AG04449 (cell line): ENCODE measurements around the gene CDH12.

ENCODE experiments used
- CTCF ChIA-PET: fragments of 350-600 bp; formaldehyde crosslinking; extraction: SDS; loops from one replicate; lab custom pipeline; 2021; ENCODE audit warnings: antibody characterized with exemption; lab: Yijun Ruan, JAX
- POLR2A ChIA-PET: fragments of 400-600, 350-600 bp; formaldehyde crosslinking; extraction: SDS; loops from one replicate; lab custom pipeline; 2020; ENCODE audit warnings: antibody characterized with exemption, inconsistent platforms; lab: Yijun Ruan, JAX
- DNase-seq: peaks from one replicate; pipeline ENCODE4 v3.0.0-alpha.2; 2010; ENCODE audit warnings: low read depth, low spot score
- H3K4me3 ChIP-seq: 2 replicates; pipeline ENCODE4 v1.5.1; 2011; ENCODE audit warnings: low read depth, mild to moderate bottlenecking, control low read depth, low read length
- CTCF ChIP-seq: IDR thresholded peaks from one replicate; pipeline ENCODE4 v1.5.1; 2011; ENCODE audit warnings: mild to moderate bottlenecking, moderate library complexity, low read length, control low read depth, inconsistent platforms; ENCODE audit not compliant: insufficient read depth; ENCODE audit errors: missing control alignments

Gene CDH12

DNA sequence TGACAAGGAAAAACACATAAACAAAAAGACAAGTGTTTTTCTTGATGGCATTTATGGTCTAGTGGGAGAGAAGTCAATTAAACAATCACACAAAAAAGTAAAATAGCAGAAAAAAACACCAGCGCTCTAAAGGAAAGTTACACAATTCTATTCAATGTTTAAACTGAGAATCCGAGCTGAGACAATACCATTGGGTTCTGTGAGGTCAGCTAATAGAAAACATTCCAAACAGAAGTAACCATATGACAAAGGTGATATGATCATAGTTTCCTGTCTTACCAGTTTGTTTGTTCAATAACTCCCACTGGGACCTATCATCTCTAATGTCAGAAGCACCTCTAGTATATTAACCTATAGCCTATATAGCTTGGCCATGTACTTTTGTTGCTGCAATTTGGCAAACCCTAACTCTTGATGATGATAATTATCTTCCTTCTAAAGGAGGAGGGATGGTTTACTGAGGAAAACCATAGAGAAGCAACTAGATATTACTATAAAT is 1030.0 kb downstream of the CDH12 start:
- TF ChIP-seq CTCF, result no peak
- POLR2A ChIA-PET, result no interaction called here

GRCh38 chr5:21820527-21820926 is 1032.6 kb downstream of the CDH12 start:
- ChIA-PET CTCF (no interaction called here), POLR2A (no interaction called here)
- TF ChIP-seq CTCF, result no peak
- H3K4me3 ChIP-seq, result no peak overlapping the region
- DNase-seq, result no peak

More for the DNA sequence above, 1030.0 kb downstream of the CDH12 start:
- no peak for DNase-seq
- no peak overlapping the region for H3K4me3 ChIP-seq
- CTCF ChIA-PET, result no interaction called here

DNA sequence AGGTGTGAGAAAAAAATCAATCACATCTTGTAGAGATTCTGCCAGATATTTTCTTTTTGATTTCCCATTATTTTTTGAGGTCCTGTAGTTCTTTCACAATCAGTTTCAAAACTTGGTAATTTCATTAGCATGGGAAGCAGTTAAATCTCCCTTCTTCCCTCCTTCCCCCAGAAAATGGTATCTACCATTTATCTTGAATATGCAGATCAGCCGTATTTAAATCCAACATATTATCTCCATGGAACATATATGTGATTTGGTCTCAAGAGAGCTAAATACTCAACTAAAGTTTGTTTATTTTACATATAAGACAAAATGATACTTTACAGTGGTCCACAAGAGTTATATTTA is 1034.8 kb downstream of the CDH12 start:
- CTCF ChIA-PET, result no interaction called here
- no peak overlapping the region for H3K4me3 ChIP-seq
- TF ChIP-seq CTCF, result no peak
- POLR2A ChIA-PET, result no interaction called here
- no peak for DNase-seq

- CTCF ChIA-PET, result no interaction called here
- DNase-seq, result no peak
- no peak overlapping the region for H3K4me3 ChIP-seq
- POLR2A ChIA-PET, result no interaction called here
- TF ChIP-seq CTCF, result no peak
These were observed 1035.3 kb downstream of the CDH12 start for GRCh38 chr5:21817668-21818369.

GRCh38 chr5:21810737-21811316 is 1042.3 kb downstream of the CDH12 start:
- TF ChIP-seq CTCF, result peak; percentile 3
- DNase-seq, result no peak
- ChIA-PET POLR2A (no interaction called here), CTCF (no interaction called here)
- no peak overlapping the region for H3K4me3 ChIP-seq

DNA sequence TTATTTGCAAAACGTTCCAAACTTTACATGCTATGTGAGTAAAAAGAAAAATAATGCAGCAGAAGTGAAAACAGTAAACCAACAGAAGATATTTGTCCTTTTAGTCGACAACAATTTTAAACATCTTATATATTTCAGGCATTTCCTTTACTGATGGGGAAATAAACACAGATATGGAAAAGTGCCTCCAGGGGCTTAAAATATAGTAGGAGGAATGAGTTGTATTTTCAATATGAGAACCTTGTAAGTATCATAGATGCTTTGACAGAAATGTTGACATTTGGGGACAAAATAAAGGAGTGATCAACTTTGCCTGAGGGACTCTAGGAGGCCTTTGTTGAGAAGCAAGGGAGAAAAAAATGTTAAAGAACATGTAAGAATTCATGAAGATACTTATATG is 1043.5 kb downstream of the CDH12 start:
- no peak overlapping the region for H3K4me3 ChIP-seq
- ChIA-PET CTCF (no interaction called here), POLR2A (no interaction called here)
- no peak for TF ChIP-seq CTCF
- no peak for DNase-seq
